IPS DF 19.7 (cell line): ENCODE data around the gene HLA-B.

Source experiments
- DNase-seq: peaks from one replicate; pipeline ENCODE4 v3.0.0-alpha.2; 2013; ENCODE audit warnings: low read depth, low spot score

The HLA-B gene

GRCh38 chr6:31305703-31306219 lies 51.2 kb downstream of the HLA-B start:
- DNase-seq, result no peak

DNA sequence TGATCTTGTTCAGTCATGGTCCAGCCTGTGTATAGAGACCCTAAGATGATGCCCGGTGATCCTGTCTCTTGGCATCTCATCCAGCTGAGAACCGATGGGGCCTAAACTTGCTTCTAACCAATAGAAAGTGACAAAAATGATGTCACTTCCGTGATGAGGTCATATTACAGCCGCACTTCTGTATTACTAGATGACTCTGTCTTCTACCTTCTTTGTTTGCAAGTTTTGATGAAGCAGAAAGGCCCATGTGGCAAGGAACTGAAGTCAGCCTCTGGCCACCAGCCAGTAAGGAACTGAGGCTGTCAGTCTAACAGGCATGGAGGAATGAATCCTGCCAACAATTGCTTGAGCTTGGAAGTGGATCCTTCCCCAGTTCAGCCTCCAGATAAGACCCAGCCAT lies 52.3 kb downstream of the HLA-B start:
- DNase-seq, result no peak
